Measurements from ENCODE around the gene UNCX. TPM values are rescaled to one million over a fixed set of nuclear protein-coding genes. Genes with fewer than 3 reads are reported as not detected.

The UNCX gene
- total RNA-seq, 2 experiments from 2014 or later = not detected

DNA sequence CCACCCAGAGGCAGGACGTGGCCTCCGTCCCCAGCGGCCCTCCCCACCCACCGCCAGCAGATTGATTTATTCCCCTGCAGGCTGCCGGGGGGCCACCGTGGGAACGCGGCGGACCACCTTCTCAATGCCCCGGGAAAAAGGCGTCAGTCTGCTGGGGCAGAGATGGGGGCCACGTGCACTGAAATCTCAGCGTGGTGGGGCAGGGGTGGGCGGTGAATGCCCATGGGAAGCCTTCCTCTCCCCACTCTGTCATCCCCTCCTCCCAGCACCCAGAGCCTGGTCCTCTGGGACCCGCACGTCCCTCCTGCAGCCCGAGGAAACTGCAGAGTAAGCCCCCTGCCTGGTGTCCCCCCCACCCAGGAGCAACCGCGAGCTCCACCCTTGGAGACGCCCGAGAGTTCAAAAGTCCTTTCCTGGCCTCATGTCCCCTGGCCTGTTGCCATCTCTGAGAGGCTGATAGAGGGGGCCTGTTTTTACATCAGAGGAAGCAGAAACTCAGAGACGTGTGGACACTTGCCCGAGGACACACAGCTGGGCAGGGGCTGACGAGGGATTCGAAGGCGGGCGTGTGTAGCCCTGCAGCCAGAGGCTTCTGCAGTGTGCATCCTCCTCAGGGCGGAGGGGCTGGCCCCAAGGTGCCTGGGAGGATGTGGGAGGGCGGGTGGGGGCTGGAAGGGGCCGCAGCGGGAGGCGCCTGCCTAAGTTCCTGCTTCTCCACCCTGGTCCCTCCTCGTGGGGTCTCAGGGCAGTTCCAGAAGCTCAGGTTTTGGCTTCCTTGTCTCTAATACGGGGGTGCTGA lies 21.8 kb downstream of the UNCX start:
- peaks cover 52 to 63% of the 10 kb centered on the region in 2 experiments for H3K27me3 ChIP-seq (ENCODE audit: control insufficient read depth in 1 of 2, insufficient read depth in 2 of 2, low read length in 2 of 2)
- ATAC-seq (ENCODE audit: poor library complexity) (no peak), DNase-seq (no peak)
- H3K9me3 ChIP-seq (ENCODE audit: control insufficient read depth in 1 of 2, insufficient read depth in 1 of 2, low read length in 2 of 2) = peaks cover 0 to 12% of the 10 kb centered on the region in 2 experiments
- H3K36me3 ChIP-seq (ENCODE audit: insufficient read depth, low read length) = no peaks in the 10 kb centered on the region
- H3K27me3 Mint-ChIP-seq = peaks cover 66% of the 10 kb centered on the region
- TF ChIP-seq, protein P1, sequence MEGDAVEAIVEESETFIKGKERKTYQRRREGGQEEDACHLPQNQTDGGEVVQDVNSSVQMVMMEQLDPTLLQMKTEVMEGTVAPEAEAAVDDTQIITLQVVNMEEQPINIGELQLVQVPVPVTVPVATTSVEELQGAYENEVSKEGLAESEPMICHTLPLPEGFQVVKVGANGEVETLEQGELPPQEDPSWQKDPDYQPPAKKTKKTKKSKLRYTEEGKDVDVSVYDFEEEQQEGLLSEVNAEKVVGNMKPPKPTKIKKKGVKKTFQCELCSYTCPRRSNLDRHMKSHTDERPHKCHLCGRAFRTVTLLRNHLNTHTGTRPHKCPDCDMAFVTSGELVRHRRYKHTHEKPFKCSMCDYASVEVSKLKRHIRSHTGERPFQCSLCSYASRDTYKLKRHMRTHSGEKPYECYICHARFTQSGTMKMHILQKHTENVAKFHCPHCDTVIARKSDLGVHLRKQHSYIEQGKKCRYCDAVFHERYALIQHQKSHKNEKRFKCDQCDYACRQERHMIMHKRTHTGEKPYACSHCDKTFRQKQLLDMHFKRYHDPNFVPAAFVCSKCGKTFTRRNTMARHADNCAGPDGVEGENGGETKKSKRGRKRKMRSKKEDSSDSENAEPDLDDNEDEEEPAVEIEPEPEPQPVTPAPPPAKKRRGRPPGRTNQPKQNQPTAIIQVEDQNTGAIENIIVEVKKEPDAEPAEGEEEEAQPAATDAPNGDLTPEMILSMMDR (IDR thresholded peaks at IDR 0.05) = no peak
- CTCF ChIA-PET = no interaction called here
- no peaks in the 10 kb centered on the region for H3K9me3 Mint-ChIP-seq
- intact Hi-C loops (cut with DNase I, micrococcal nuclease) = no loop called here
- H3K4me3 ChIP-seq (ENCODE audit: low read length) = no peak overlapping the region
- H3K36me3 Mint-ChIP-seq (ENCODE audit: low read depth) = no peaks in the 10 kb centered on the region
- no peak overlapping the region for H3K27ac ChIP-seq (ENCODE audit: low read depth in 1 of 2, low read length in 2 of 2)
- no peaks in the 10 kb centered on the region for H3K4me1 ChIP-seq (ENCODE audit: insufficient read depth, low read length)
- POLR2A ChIA-PET = no interaction called here
- H3K4me3 Mint-ChIP-seq = no peak overlapping the region
- H3K4me1 Mint-ChIP-seq (ENCODE audit: low read depth) = no peaks in the 10 kb centered on the region
- H3K27ac Mint-ChIP-seq = no peak overlapping the region

DNA sequence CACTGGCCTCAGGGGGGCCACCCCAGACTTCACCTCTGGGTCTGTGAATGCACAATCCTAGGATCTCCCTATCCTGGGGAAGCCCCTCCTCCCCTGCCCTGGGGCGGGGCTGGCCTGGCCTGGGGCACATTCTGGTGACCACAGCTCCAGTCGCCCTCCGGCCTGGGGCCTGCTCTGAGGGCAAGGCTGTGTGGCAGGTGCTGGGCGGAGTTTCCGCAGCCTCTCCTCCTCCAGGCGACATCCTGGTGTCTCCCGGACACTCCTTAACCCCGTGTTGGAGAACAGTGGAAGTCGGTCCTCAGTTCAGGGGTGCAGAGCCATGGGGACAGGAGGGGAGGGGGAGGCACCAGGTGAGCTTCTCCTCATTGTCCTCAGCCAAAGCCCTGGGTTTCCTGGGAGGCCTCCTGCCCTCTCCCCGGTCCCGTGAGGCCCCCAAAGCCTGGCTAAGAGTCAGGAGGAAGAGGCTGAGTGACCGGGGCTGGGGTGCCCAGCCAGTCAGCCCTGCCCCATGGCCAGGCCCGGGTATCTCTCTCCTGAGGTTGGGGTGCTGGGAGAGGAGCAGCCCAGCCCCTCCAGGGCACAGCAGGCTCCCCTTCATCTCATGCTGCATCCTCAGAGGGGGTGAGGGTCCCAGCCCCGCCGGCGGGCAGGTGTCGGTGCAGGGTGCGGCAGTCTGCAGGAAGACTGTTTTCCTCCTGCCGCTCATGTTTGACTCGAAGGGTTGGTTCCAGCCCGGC lies 22.6 kb downstream of the UNCX start:
- H3K4me1 Mint-ChIP-seq (ENCODE audit: low read depth) = no peaks in the 10 kb centered on the region
- Histone ChIP-seq H3K36me3 (ENCODE audit: insufficient read depth, low read length) (no peaks in the 10 kb centered on the region), H3K9me3 (ENCODE audit: control insufficient read depth in 1 of 2, insufficient read depth in 1 of 2, low read length in 2 of 2) (peaks cover 0 to 10% of the 10 kb centered on the region in 2 experiments), H3K27me3 (ENCODE audit: control insufficient read depth in 1 of 2, insufficient read depth in 2 of 2, low read length in 2 of 2) (peaks cover 47 to 55% of the 10 kb centered on the region in 2 experiments), H3K4me1 (ENCODE audit: insufficient read depth, low read length) (no peaks in the 10 kb centered on the region), H3K4me3 (ENCODE audit: low read length) (no peak overlapping the region), H3K27ac (ENCODE audit: low read depth in 1 of 2, low read length in 2 of 2) (no peak overlapping the region)
- H3K9me3 Mint-ChIP-seq = no peaks in the 10 kb centered on the region
- POLR2A ChIA-PET = no interaction called here
- TF ChIP-seq, protein P1 (IDR thresholded peaks at IDR 0.05) = no peak
- no peak overlapping the region for H3K4me3 Mint-ChIP-seq
- ATAC-seq (ENCODE audit: poor library complexity) (no peak), DNase-seq (no peak)
- peaks cover 60% of the 10 kb centered on the region for H3K27me3 Mint-ChIP-seq
- H3K27ac Mint-ChIP-seq = no peak overlapping the region
- intact Hi-C loops (cut with DNase I, micrococcal nuclease) = no loop called here
- H3K36me3 Mint-ChIP-seq (ENCODE audit: low read depth) = no peaks in the 10 kb centered on the region
- CTCF ChIA-PET = no interaction called here

DNA sequence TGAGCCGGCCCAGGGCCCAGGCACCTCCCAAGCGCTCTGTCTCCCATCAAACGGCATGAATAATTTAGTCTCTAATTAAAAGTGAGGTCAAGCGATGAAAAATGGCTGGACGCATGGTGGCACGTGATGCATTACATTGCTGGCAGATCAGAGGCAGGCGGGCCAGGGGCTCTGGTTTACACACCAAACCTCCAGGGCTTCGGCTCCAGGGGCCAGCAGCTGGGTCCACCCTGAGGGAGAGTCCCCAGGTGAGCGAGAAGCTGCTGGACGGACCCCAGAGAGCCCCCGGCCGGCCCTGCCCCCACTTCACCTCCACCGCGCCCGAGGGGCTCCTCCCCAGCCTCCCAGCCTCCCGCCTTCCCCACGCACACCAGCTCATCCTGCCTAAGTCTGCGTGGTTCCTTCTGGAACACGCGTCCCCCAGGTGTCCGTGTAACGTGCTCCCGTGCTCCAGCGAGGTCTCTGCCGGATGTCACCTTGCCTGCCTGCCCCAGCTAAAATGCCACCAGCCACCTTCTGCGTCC lies 23.2 kb downstream of the UNCX start:
- Histone ChIP-seq H3K27me3 (ENCODE audit: control insufficient read depth in 1 of 2, insufficient read depth in 2 of 2, low read length in 2 of 2) (peaks cover 43 to 49% of the 10 kb centered on the region in 2 experiments), H3K36me3 (ENCODE audit: insufficient read depth, low read length) (no peaks in the 10 kb centered on the region), H3K4me3 (ENCODE audit: low read length) (no peak overlapping the region), H3K27ac (ENCODE audit: low read depth in 1 of 2, low read length in 2 of 2) (no peak overlapping the region), H3K9me3 (ENCODE audit: control insufficient read depth in 1 of 2, insufficient read depth in 1 of 2, low read length in 2 of 2) (peaks cover 0 to 10% of the 10 kb centered on the region in 2 experiments), H3K4me1 (ENCODE audit: insufficient read depth, low read length) (no peaks in the 10 kb centered on the region)
- ATAC-seq (ENCODE audit: poor library complexity) (no peak), DNase-seq (no peak)
- intact Hi-C loops (cut with DNase I, micrococcal nuclease) = no loop called here
- Mint-ChIP-seq H3K4me1 (ENCODE audit: low read depth) (no peaks in the 10 kb centered on the region), H3K9me3 (no peaks in the 10 kb centered on the region), H3K27ac (no peak overlapping the region), H3K36me3 (ENCODE audit: low read depth) (no peaks in the 10 kb centered on the region), H3K27me3 (peaks cover 59% of the 10 kb centered on the region), H3K4me3 (no peak overlapping the region)
- POLR2A ChIA-PET = no interaction called here
- CTCF ChIA-PET = no interaction called here
- TF ChIP-seq, protein P1 (IDR thresholded peaks at IDR 0.05) = no peak
